Fibroblast of the conjunctiva (primary cell): ENCODE measurements around the gene SCARB1.

ENCODE experiments used
- DNase-seq: peaks from one replicate; pipeline ENCODE4 v3.0.0-alpha.2; 2010; ENCODE audit warnings: low read depth

Gene SCARB1

GRCh38 chr12:124760560-124760959 lies 103.1 kb downstream of the SCARB1 start:
- no peak for DNase-seq

- no peak for DNase-seq
Measured at GRCh38 chr12:124759841-124760503, 103.7 kb downstream of the SCARB1 start.

- DNase-seq = no peak
Measured at GRCh38 chr12:124758266-124759220, 105.1 kb downstream of the SCARB1 start.

- no peak for DNase-seq
Measured at GRCh38 chr12:124757329-124757728, 106.3 kb downstream of the SCARB1 start.

- no peak for DNase-seq
Measured at GRCh38 chr12:124756760-124757159, 106.9 kb downstream of the SCARB1 start.

- no peak for DNase-seq
Measured at GRCh38 chr12:124756166-124756565, 107.5 kb downstream of the SCARB1 start.

GRCh38 chr12:124755801-124756148 lies 107.9 kb downstream of the SCARB1 start:
- no peak for DNase-seq

- peak; percentile 83 for DNase-seq
Measured at GRCh38 chr12:124754949-124755800, 108.5 kb downstream of the SCARB1 start.

GRCh38 chr12:124754491-124754890 lies 109.2 kb downstream of the SCARB1 start:
- DNase-seq = no peak

- DNase-seq = no peak
Measured at GRCh38 chr12:124753993-124754392, 109.7 kb downstream of the SCARB1 start.

GRCh38 chr12:124753228-124753591 lies 110.5 kb downstream of the SCARB1 start:
- no peak for DNase-seq

GRCh38 chr12:124752437-124753227 lies 111.0 kb downstream of the SCARB1 start:
- DNase-seq = no peak

GRCh38 chr12:124751654-124752355 lies 111.9 kb downstream of the SCARB1 start:
- no peak for DNase-seq

- DNase-seq = no peak
Measured at GRCh38 chr12:124750787-124751471, 112.7 kb downstream of the SCARB1 start.

GRCh38 chr12:124750149-124750656 lies 113.5 kb downstream of the SCARB1 start:
- DNase-seq = no peak

- no peak for DNase-seq
Measured at GRCh38 chr12:124749725-124750124, 113.9 kb downstream of the SCARB1 start.

- no peak for DNase-seq
Measured at GRCh38 chr12:124747426-124748161, 116.1 kb downstream of the SCARB1 start.

- no peak for DNase-seq
Measured at GRCh38 chr12:124746649-124747425, 116.8 kb downstream of the SCARB1 start.
